ENCODE results near the gene SLA2.

DNA sequence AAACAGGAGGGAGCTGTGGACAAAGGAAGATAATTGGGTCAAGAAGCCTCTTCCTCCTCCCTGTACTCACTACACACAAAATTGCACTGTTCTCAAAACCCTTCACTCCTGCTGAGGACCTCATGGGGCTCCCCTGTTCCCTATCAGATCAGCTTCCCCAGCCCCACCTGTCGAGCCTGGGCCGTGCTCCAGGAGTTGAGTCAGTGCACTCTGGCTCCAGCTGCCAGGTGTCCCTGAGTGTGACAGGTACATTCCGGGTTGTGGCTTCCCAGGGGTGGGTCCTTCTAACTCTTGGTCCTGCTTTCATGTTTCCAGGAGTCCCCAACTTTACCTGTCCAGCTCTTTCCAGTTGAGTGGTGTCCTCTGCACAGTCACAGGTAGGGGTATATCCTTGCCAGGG, 32.0 kb downstream of the SLA2 start:
- TF ChIP-seq, protein P1, sequence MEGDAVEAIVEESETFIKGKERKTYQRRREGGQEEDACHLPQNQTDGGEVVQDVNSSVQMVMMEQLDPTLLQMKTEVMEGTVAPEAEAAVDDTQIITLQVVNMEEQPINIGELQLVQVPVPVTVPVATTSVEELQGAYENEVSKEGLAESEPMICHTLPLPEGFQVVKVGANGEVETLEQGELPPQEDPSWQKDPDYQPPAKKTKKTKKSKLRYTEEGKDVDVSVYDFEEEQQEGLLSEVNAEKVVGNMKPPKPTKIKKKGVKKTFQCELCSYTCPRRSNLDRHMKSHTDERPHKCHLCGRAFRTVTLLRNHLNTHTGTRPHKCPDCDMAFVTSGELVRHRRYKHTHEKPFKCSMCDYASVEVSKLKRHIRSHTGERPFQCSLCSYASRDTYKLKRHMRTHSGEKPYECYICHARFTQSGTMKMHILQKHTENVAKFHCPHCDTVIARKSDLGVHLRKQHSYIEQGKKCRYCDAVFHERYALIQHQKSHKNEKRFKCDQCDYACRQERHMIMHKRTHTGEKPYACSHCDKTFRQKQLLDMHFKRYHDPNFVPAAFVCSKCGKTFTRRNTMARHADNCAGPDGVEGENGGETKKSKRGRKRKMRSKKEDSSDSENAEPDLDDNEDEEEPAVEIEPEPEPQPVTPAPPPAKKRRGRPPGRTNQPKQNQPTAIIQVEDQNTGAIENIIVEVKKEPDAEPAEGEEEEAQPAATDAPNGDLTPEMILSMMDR (conservative IDR thresholded peaks at IDR 0.05; ENCODE audit: low read depth, low read length) = no peak
- no peak for TF ChIP-seq EZH2 (IDR thresholded peaks at IDR 0.05; ENCODE audit: borderline replicate concordance, low read depth, low read length, poor library complexity, severe bottlenecking)

Data from A673 (cell line).